ENCODE results near the gene FBXO41. TPM values are rescaled to one million over a fixed set of nuclear protein-coding genes. Genes with fewer than 3 reads are reported as not detected.
A peak's percentile ranks its signal among the peaks of the same experiment; 100 is the strongest.

The FBXO41 gene
- total RNA-seq, 1 donor from 2014 or later: 6.6 TPM

DNA sequence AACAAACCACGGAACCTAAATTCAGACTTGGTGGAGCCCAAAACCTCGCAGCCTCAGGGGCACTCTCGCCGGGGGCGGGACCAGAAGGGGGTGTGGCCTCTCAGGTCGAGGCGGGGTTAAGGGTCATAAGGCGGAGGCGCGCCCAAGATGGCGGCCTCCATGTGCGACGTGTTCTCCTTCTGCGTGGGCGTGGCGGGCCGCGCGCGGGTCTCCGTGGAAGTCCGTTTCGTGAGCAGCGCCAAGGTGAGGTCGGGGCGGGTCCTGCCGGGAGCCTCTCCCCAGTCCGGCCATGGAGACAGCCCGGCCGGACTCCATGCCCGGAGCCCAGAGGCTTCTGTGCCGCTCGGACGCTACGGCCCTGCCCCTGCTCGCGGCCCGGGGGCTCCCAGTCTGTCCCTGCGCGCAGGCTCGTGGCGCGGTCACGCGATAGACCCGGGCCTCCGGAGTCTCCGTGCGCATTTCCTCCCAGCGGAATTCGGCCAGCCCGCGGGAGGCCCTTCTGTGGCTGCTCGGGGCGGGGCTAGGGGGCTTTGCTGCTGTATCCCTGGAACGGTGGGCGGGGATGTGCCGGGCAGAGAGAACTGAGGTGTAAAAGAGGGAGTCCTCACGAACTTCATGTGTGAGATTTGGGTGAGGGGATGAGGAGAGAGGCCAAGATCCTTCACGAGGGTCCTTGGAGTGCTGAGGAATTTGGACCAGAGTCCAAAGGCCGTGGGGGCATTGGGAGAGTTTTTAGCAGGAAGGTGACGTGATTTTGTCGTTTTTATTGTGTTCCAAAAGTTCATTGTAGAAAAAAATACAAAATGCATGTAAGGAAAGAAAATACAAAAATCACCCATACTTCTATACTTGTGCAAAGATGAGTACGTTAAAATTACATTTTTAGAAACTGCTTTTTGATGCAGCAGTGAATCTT, 69.9 kb downstream of the FBXO41 start, which contains the start of gene SMYD5:
Gene SMYD5 (plus strand): TSS at position 126 of the 916 bp plus-strand sequence. CDS start 22 bp downstream, at position 148.
- peak; percentile 90 for DNase-seq (ENCODE audit: low spot score)

DNA sequence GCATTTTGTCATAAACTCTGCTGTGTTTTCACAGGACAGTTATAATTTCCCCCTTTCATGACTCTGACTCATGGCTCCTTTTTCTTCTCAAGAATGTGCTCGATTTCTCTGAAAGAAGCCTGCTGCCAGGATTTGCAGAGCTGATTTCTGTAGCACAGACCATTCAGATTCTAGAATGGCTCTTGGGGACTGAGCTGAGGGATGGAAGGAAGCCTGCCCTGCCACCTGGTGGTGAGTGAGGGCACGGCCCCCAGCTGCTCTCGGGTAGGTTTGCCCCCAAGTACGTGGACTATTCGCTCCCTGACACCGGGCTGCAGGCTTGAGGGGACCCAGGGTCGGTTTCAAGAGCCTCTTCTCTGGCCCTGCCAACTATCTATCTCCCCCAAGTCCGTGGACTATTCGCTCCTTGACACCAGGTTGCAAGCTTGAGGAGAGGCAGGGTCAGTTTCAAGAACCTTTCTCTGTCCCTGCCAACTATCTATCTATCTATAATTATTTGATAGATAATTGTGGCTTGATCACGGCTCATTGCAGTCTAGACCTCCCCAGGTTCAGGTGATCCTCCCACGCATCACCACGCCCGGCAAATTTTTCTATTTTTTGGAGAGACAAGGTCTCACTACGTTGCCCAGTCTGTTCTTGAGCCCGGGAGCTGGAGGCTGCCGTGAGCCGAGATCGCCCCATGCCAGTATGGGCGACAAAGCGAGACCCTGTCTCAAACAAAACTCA, 71.7 kb downstream of the FBXO41 start:
- peak; percentile 65 for DNase-seq (ENCODE audit: low spot score)

DNA sequence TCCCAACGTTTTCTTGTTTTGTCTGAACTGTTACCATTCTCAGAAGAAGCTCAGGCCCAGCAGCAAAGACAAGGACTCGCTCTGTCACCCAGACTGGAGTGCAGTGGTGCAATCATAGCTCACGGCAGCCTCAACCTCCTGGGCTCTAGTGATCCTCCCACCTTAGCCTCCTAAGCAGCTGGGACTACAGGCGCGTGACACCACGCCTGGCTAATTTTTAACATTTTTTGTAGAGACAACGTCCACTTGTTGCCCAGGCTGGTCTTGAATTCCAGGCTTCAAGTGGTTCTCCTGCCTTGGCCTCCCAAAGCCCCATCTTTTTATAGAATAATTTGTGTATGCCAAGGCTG, 72.2 kb downstream of the FBXO41 start:
- DNase-seq (ENCODE audit: low spot score): no peak

DNA sequence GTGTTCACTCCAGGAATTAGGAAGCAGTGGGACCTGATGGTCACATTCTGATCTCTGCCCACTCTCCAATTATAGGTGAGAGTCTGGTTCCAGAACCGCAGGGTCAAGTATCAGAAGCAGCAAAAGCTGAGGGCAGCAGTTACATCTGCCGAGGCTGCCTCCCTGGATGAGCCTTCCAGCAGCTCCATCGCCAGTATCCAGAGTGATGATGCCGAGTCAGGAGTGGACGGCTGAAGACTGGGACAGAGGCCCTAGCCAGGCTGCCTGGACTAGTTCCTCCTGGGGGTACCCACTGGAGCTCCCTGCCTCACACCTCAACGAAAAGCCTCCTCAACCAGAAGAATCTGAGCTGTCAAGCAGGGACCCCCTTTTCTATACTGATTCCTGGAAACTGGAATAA, 73.6 kb downstream of the FBXO41 start:
- no peak for DNase-seq (ENCODE audit: low spot score)

DNA sequence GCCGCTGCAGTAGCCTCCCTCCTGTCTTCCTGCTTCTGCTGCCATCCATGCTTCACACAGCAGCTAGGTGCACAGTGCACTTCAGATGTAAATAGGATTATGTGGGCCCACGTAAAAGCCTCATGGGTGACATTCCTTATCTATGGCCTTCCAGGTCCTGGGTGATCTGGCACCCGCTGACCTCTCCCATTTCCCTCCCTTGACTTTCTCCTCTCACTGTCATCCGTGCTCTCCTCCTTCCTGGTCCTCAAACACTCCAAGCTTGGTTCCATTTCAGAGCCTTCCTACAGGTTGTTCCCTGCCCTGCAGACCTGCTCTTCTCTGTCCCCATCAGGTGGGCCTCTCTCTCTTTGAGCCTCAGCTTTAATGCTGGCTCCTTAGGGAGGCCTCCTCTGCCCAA, 74.3 kb downstream of the FBXO41 start:
- DNase-seq (ENCODE audit: low spot score): no peak

DNA sequence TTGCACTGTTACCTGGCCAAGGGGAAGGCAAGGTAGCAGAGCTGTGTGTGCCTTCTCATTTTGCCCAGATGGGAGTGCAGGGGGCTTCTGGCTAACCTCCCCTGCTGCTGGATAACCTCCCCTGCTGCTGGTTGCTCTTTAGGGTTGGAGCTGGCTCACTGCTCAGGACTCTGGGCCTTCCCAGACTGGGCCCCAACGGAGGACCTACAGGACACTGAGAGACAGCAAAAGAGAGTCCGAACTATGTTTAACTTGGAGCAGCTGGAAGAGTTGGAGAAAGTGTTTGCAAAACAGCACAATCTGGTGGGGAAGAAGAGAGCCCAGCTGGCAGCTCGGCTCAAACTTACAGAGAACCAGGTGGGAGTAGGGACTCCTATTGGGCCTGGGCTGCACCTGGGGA, 76.0 kb downstream of the FBXO41 start:
- no peak for DNase-seq (ENCODE audit: low spot score)

DNA sequence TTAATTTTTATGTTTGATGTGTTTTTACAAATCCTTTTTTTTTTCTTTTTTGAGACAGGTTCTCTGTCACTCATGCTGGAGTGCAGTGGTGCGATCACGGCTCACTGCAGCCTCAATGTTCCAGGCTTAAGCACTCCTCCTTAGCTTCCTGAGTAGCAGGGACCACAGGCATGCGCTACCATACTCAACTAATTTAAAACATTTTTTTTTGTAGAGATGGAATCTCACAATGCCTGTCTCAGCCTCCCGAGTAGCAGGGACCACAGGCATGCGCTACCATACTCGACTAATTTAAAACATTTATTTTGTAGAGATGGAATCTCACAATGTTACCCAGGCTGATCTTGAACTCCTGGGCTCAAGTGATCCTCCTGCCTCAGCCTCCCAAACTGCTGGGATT, 78.7 kb downstream of the FBXO41 start:
- DNase-seq (ENCODE audit: low spot score): no peak

Other genes with a start within 250 kb of the FBXO41 start
- gene SFXN5, start 212.8 kb downstream of the FBXO41 start, total RNA-seq: 28.6 TPM
- 26.1 TPM for gene RAB11FIP5, start 171.5 kb downstream of the FBXO41 start, total RNA-seq
- not detected for gene NOTO, start 81.9 kb downstream of the FBXO41 start, total RNA-seq
- gene SMYD5, start 70.2 kb downstream of the FBXO41 start, total RNA-seq: 36.3 TPM
- gene PRADC1, start 51.2 kb downstream of the FBXO41 start, total RNA-seq: 19.1 TPM
- 237 TPM for gene CCT7, start 50.2 kb downstream of the FBXO41 start, total RNA-seq
- not detected for gene EGR4, start 9.1 kb upstream of the FBXO41 start, total RNA-seq
- 36.3 TPM for gene ALMS1, start 101.4 kb upstream of the FBXO41 start, total RNA-seq